Osteoblast (primary cell): Measurements from ENCODE around the gene SLC37A2. TPM values are rescaled to one million over a fixed set of nuclear protein-coding genes. Genes with fewer than 3 reads are reported as not detected.

Experiments
- DNase-seq: peaks from one replicate; pipeline ENCODE4 v3.0.0; 2011; ENCODE audit warnings: low spot score, mixed read lengths; ENCODE audit not compliant: insufficient read length; ENCODE audit errors: missing footprints
- H2AFZ ChIP-seq: 2 replicates; pipeline ENCODE4 v1.6.0; 2011; ENCODE audit warnings: mild to moderate bottlenecking, low read length
- H3K27ac ChIP-seq: 2 replicates; pipeline ENCODE4 v1.5.1; 2011; ENCODE audit warnings: mild to moderate bottlenecking, low read depth, low read length, moderate library complexity
- H3K27me3 ChIP-seq: 2 replicates; pipeline ENCODE4 v1.6.0; 2012; ENCODE audit warnings: mild to moderate bottlenecking, control low read depth, inconsistent platforms, low read length, moderate library complexity; ENCODE audit not compliant: insufficient read depth
- H3K36me3 ChIP-seq: 2 replicates; pipeline ENCODE4 v1.5.1; 2011; ENCODE audit warnings: mild to moderate bottlenecking, low read length, control low read depth, moderate library complexity; ENCODE audit not compliant: insufficient read depth
- H3K4me1 ChIP-seq: 2 replicates; pipeline ENCODE4 v1.5.1; 2011; ENCODE audit warnings: mild to moderate bottlenecking, low read length, control low read depth, moderate library complexity; ENCODE audit not compliant: insufficient read depth
- H3K4me2 ChIP-seq: 2 replicates; pipeline ENCODE4 v1.6.0; 2011; ENCODE audit warnings: mild to moderate bottlenecking, low read length; ENCODE audit not compliant: insufficient read depth
- H3K4me3 ChIP-seq: fragments of 200-600 bp; sonication (generic); 3 replicates; pipeline ENCODE4 v1.5.1; 2012; ENCODE audit warnings: mild to moderate bottlenecking, low read length, inconsistent platforms; ENCODE audit not compliant: insufficient read depth
- H3K79me2 ChIP-seq: 2 replicates; pipeline ENCODE4 v1.6.0; 2012; ENCODE audit warnings: mild to moderate bottlenecking, low read length, control low read depth, inconsistent platforms; ENCODE audit not compliant: insufficient read depth
- H3K9me3 ChIP-seq: 2 replicates; pipeline ENCODE4 v1.5.1; 2011; ENCODE audit warnings: low read depth, low read length, control low read depth
- H4K20me1 ChIP-seq: 2 replicates; pipeline ENCODE4 v1.6.0; 2012; ENCODE audit warnings: mild to moderate bottlenecking, low read length, control low read depth; ENCODE audit not compliant: insufficient read depth
- CTCF ChIP-seq: IDR thresholded peaks from 2 replicates; pipeline ENCODE4 v1.5.1; 2011; ENCODE audit warnings: mild to moderate bottlenecking, low read depth, low read length, moderate library complexity; ENCODE audit errors: extremely low read depth
- total RNA-seq: library from RNA; depleted of rRNA; stranded (reverse); fragments of >200 nt; gene quantifications from 2 replicates; pipeline ENCODE4 v1.2.3, GENCODE V29; 2012

Gene SLC37A2
- total RNA-seq, 1 donor: 0.36 TPM

GRCh38 chr11:125072218-125072960 lies 9.3 kb downstream of the SLC37A2 start:
- H2AFZ ChIP-seq: no peak overlapping the region
- no peak overlapping the region for H3K4me3 ChIP-seq
- H3K27me3 ChIP-seq: no peaks in the 10 kb centered on the region
- TF ChIP-seq CTCF: no peak
- peaks cover 10% of the 10 kb centered on the region for H3K4me1 ChIP-seq
- H3K9me3 ChIP-seq: no peaks in the 10 kb centered on the region
- no peaks in the 10 kb centered on the region for H3K79me2 ChIP-seq
- no peak overlapping the region for H3K27ac ChIP-seq
- H3K36me3 ChIP-seq: no peaks in the 10 kb centered on the region
- no peak for DNase-seq
- no peaks in the 10 kb centered on the region for H4K20me1 ChIP-seq
- H3K4me2 ChIP-seq: no peak overlapping the region

GRCh38 chr11:125072961-125073590 lies 10.0 kb downstream of the SLC37A2 start:
- no peaks in the 10 kb centered on the region for H3K36me3 ChIP-seq

DNA sequence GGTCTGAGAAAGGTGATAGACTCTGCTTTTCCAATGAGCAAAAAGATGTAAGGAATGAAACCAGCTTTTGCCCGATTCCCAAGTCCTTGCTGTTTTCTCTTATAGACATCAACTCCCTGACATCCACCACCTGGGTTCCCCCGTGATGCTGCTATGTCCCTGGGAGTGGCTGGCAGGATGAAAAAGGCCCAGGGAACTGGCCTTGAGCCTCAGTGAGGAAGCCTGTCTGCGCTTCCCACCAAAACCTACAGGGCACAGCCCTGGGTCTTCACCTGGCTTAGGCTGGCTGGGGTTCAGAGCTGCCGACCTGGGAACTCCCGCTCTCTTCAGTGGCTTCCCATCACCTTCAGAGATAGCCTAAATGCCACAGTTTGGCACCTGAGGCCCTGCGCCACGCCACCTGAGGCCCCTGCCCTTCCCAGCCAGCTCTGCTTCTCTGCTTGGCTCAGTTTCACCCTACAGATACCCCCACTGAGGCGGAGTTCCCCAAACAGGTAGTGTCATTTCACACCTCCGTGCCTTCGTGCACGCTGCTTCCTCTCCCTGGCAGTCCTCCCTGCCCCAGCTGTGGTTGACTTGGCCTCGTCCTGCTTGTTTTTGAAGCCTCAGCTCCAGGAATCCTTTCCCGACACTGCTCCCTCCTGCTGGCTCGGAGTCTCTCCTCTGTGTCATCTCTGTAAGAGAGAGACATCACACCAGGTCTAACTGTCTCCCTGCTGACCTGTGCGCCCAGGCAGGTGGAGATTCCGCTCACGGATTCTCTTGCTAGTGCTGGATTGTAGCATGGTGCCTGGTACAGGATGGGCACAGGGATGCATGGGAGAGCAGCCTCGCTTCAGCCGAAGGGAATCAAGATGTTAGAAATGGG lies 10.7 kb downstream of the SLC37A2 start:
- Histone ChIP-seq H4K20me1 (no peaks in the 10 kb centered on the region), H3K27ac (no peak overlapping the region), H3K4me3 (no peak overlapping the region), H2AFZ (no peak overlapping the region), H3K9me3 (no peaks in the 10 kb centered on the region), H3K27me3 (no peaks in the 10 kb centered on the region), H3K36me3 (no peaks in the 10 kb centered on the region), H3K4me2 (no peak overlapping the region), H3K79me2 (no peaks in the 10 kb centered on the region), H3K4me1 (peaks cover 10% of the 10 kb centered on the region)
- no peak for DNase-seq
- no peak for TF ChIP-seq CTCF

More at GRCh38 chr11:125072961-125073590, 10.0 kb downstream of the SLC37A2 start:
- H3K27ac ChIP-seq: no peak overlapping the region
- H2AFZ ChIP-seq: no peak overlapping the region
- peaks cover 10% of the 10 kb centered on the region for H3K4me1 ChIP-seq
- H3K27me3 ChIP-seq: no peaks in the 10 kb centered on the region
- no peak for TF ChIP-seq CTCF
- no peak overlapping the region for H3K4me2 ChIP-seq
- H4K20me1 ChIP-seq: no peaks in the 10 kb centered on the region
- DNase-seq: no peak
- H3K4me3 ChIP-seq: no peak overlapping the region
- H3K79me2 ChIP-seq: no peaks in the 10 kb centered on the region
- H3K9me3 ChIP-seq: no peaks in the 10 kb centered on the region
